Activated naive CD8-positive, alpha-beta T cell (primary cell): ENCODE measurements around the gene BNIP5.
"Not testable (repeated sequence)": the region's sequence is repeated elsewhere in the genome, so short reads cannot be mapped to it uniquely, and the experiment has no call there.

Experiments
- H3K27ac Mint-ChIP-seq: one replicate; pipeline ENCODE4 v1.8.0; 2021; ENCODE audit warnings: mixed read lengths
- H3K27me3 Mint-ChIP-seq: one replicate; pipeline ENCODE4 v1.8.0; 2021; ENCODE audit warnings: mixed read lengths
- H3K36me3 Mint-ChIP-seq: one replicate; pipeline ENCODE4 v1.8.0; 2021; ENCODE audit warnings: mixed read lengths
- H3K4me1 Mint-ChIP-seq: one replicate; pipeline ENCODE4 v1.8.0; 2021; ENCODE audit warnings: low read depth, mixed read lengths
- H3K4me3 Mint-ChIP-seq: one replicate; pipeline ENCODE4 v1.8.0; 2021; ENCODE audit warnings: mild to moderate bottlenecking, mixed read lengths
- H3K9me3 Mint-ChIP-seq: one replicate; pipeline ENCODE4 v1.8.0; 2021; ENCODE audit warnings: low read depth, mixed read lengths

BNIP5 gene

DNA sequence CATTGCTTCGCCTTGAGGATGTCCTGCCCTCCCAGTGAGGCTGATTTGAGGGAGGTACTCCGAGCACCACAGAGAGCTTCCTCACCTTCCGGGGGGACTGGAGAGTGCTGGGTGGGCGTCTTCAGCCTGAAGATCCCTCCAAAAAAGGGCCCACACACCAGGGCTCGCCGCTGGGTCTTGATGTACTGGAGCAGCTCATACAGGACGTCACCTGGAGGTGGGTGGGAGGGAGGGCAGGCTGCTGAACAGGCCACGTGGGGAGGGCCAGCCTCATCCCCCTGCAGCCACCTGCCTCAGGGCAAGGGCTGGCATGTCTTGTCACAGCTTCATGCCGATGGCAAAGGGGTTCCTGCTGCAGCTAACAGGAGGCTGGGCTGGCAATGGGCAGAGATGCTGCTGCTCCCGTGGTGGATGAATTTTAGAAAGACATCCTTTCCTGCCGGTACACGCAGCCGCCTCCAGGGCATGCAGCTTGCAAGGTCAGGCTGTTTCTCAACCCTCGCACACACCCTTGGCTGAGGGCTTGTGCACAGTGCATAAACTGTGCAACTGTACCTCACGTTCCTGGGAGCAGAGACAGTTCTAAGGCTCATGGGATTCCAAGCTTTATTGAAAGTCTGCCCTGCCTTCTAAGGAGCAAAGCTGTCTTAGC lies 36.8 kb upstream of the BNIP5 start:
- Mint-ChIP-seq H3K4me1 (no peaks in the 10 kb centered on the region), H3K4me3 (no peak overlapping the region), H3K9me3 (no peaks in the 10 kb centered on the region), H3K27ac (no peak overlapping the region), H3K27me3 (peaks cover 2% of the 10 kb centered on the region), H3K36me3 (no peaks in the 10 kb centered on the region)

DNA sequence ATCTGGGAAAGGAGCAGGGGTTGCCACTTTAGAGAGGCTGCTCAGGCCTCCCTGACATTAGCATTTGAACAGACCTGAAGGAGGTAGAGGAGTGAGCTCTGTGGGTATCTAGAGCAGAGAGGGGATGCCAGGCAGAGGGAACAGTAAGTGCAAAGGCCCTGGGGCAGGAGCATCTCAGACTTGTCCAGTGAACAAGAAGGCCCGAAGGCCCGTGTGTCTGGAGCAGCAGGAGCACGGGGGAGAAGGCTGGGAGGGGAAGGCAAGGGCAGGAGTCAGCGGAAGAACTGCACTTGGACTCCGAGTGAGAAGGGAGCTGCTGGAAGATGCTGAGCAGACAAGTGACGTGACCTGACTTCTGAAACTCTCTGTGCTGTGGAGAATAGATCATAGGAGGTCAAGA lies 35.4 kb upstream of the BNIP5 start:
- no peak overlapping the region for H3K27ac Mint-ChIP-seq
- H3K4me3 Mint-ChIP-seq: no peak overlapping the region
- no peaks in the 10 kb centered on the region for H3K36me3 Mint-ChIP-seq
- peaks cover 2% of the 10 kb centered on the region for H3K27me3 Mint-ChIP-seq
- no peaks in the 10 kb centered on the region for H3K4me1 Mint-ChIP-seq
- H3K9me3 Mint-ChIP-seq: no peaks in the 10 kb centered on the region

DNA sequence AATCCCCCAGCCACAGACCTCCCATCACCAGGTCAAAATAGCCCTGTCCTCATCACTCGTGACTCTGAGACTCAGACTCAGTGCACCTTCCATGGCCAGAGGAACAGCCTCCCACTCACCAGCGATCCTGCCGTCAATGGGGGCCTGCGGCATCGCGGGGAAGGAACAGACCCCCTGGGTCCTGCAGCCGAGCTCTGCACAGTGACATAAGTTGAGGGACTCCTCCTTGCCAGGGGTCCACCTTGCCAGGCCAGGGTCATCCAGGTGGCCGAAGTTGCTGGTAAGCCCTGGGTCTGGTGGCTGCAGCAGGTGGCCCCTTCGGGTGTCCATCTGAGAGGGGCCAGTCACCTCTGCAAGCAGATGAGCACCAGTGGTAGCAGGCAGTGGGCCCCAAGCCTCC lies 34.5 kb upstream of the BNIP5 start:
- H3K9me3 Mint-ChIP-seq: no peaks in the 10 kb centered on the region
- H3K4me1 Mint-ChIP-seq: no peaks in the 10 kb centered on the region
- H3K4me3 Mint-ChIP-seq: no peak overlapping the region
- no peaks in the 10 kb centered on the region for H3K36me3 Mint-ChIP-seq
- H3K27me3 Mint-ChIP-seq: peaks cover 2% of the 10 kb centered on the region
- no peak overlapping the region for H3K27ac Mint-ChIP-seq

DNA sequence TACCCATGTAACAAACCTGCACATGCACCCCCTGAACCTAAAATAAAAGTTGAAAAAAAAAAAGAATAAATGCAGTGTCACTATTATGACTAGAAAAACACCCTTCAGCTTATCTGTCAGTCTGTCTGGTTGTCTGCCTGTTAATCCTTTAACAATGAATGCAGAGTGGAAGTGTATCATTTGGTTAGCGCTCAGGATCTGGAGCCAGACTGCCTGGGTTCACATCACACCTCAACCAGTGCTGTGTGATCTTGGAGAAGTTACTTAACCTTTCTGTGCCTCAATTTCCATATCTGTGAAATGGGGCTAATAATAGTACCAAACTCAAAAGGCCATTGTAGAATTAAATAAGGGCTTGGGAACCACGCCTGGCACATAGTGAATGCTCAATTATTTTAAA lies 34.0 kb upstream of the BNIP5 start:
- Mint-ChIP-seq H3K27me3 (peaks cover 2% of the 10 kb centered on the region), H3K27ac (no peak overlapping the region), H3K4me1 (no peaks in the 10 kb centered on the region), H3K9me3 (no peaks in the 10 kb centered on the region), H3K36me3 (no peaks in the 10 kb centered on the region), H3K4me3 (no peak overlapping the region)

DNA sequence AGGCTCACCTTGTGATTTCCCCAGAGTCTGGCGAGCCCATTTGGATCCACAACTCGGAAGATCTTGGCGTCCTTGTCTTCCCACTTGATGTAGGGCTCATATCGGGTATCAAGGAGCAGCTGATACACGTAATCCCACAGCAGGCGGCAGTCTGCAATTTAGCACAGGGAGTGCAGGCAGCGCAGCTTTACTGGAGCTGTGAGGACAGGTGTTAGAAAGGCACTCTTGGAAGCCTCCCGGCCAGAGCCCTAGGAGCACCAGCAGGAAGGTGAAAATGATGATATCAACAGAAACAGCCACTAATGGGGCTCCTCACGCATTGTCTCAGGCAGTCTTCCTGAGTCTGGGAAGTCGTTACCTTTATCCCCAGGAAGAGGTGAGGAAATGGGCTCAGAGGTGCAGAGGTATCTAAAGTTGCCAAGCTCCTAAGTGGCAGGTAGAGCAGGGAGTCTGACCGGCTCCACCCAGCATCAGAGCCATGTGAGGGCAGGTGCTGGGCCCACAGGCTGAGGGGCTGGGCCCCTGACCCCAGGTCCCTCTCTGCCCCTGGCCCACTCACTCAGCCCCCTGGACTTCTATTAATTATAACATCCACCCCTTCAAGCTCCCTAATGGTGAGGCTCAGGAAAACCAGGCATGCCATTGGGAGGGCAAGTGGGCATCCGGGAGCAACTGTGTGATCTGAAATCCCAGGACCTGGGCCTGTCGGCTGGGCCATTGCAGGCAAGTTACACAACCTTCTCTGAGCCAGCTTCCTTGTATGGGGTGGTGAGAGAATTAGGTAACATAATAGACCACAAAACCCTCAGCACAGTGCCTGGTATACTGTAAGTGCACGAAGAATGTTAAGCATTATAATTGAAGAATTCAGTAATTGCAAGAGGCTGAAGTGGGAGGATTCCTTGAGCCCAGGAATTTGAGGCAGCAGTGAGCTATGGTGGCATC lies 32.5 kb upstream of the BNIP5 start:
- no peaks in the 10 kb centered on the region for H3K4me1 Mint-ChIP-seq
- no peak overlapping the region for H3K27ac Mint-ChIP-seq
- H3K9me3 Mint-ChIP-seq: no peaks in the 10 kb centered on the region
- H3K27me3 Mint-ChIP-seq: peaks cover 2% of the 10 kb centered on the region
- H3K36me3 Mint-ChIP-seq: no peaks in the 10 kb centered on the region
- no peak overlapping the region for H3K4me3 Mint-ChIP-seq

DNA sequence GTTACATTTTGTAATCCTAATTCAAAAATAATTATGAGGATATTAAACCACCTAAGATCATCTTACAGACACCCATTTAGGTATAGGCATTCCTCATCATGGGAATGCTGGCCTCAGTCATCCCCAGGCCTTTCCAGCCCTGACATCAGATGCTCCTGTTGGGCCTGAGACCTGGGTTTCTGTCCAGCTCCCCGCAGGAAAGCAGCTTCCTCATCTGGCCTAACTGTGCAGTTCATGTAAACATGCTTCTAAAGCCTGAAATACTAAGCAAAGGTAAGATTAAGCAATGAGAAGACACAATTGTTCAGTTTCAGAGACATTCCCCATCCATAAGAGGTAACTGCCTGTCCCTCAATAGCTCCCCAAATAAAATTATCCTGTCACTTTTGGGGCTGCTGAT lies 31.7 kb upstream of the BNIP5 start:
- H3K36me3 Mint-ChIP-seq: no peaks in the 10 kb centered on the region
- no peaks in the 10 kb centered on the region for H3K4me1 Mint-ChIP-seq
- no peaks in the 10 kb centered on the region for H3K9me3 Mint-ChIP-seq
- H3K4me3 Mint-ChIP-seq: no peak overlapping the region
- no peak overlapping the region for H3K27ac Mint-ChIP-seq
- H3K27me3 Mint-ChIP-seq: peaks cover 2% of the 10 kb centered on the region

DNA sequence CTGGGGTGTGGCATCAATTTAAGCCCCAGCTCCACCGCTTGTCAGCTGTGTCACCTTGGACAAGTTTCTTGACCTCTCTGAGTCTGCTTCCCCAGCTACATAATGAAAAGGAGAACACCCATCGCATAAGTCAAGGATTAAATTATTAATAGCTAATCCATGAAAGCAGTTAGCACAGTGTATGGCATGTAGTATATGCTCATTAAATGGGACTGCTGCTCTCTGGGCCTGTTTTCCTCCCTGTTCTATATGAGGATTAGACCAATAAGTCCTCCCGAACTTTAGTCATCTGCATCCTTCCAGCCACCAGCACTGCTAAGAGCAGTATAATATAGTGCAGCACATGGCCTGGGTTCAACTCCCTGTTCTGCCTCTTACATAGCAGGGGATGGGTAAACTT lies 31.1 kb upstream of the BNIP5 start:
- Mint-ChIP-seq H3K4me1 (no peaks in the 10 kb centered on the region), H3K4me3 (no peak overlapping the region), H3K9me3 (no peaks in the 10 kb centered on the region), H3K36me3 (no peaks in the 10 kb centered on the region), H3K27ac (no peak overlapping the region), H3K27me3 (peaks cover 2% of the 10 kb centered on the region)

DNA sequence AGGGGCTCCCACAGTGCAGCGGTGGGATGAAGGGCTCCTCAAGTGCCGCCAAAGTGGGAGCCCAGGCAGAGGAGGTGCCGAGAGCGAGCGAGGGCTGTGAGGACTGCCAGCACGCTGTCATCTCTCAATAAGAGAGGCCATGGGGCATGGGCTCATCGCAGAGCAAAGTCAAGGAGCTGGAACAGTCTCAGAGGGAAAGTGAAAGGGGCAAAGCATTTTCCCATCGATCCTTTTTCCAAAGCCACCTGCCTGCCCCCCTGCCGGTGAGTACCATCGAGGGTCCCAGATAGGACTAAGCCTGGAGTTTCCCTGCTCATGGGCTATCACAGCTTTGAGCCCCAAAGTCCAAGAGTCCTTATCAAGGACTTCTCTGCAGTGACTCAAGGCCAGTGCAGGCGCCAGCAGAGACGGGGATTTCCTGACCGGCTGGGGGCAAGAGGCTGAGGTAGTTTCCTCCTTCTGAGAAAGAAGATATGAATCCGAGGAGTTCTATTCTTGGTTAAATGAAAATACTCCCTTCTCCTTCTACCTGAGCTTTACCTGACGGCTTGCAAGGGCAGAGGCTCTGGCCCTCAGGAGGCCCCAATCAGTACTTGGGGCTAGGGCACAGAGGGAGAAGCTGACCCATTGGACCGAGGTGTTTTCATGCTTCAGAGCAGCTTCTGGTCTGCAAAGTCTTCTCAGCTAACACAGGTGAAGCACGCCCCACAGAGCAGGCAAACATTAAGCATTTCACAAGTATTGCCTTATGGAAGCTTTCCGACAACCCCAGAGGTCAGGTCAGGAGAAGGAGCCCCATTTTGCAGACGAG lies 28.2 kb upstream of the BNIP5 start:
- no peaks in the 10 kb centered on the region for H3K9me3 Mint-ChIP-seq
- no peaks in the 10 kb centered on the region for H3K36me3 Mint-ChIP-seq
- no peak overlapping the region for H3K4me3 Mint-ChIP-seq
- H3K27ac Mint-ChIP-seq: no peak overlapping the region
- peaks cover 2% of the 10 kb centered on the region for H3K4me1 Mint-ChIP-seq
- H3K27me3 Mint-ChIP-seq: no peaks in the 10 kb centered on the region

DNA sequence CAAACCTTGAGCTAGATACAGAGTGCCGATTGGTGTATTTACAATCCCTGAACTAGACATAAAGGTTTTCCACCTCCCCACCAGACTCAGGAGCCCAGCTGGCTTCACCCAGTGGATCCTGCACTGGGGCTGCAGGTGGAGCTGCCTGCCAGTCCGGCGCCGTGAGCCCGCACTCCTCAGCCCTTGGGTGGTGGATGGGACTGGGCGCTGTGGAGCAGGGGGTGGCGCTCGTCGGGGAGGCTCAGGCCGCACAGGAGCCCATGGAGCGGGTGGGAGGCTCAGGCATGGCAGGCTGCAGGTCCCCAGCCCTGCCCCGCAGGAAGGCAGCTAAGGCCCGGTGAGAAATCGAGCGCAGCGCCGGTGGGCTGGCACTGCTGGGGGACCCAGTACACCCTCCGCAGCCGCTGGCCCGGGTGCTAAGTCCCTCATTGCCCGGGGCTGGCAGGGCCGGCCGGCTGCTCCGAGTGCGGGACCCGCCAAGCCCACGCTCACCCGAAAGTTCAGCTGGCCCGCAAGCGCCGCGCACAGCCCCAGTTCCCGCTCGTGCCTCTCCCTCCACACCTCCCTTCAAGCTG lies 27.5 kb upstream of the BNIP5 start:
- not testable (repeated sequence) for H3K27me3 Mint-ChIP-seq, H3K4me1 Mint-ChIP-seq, H3K9me3 Mint-ChIP-seq, H3K27ac Mint-ChIP-seq, H3K36me3 Mint-ChIP-seq, H3K4me3 Mint-ChIP-seq

DNA sequence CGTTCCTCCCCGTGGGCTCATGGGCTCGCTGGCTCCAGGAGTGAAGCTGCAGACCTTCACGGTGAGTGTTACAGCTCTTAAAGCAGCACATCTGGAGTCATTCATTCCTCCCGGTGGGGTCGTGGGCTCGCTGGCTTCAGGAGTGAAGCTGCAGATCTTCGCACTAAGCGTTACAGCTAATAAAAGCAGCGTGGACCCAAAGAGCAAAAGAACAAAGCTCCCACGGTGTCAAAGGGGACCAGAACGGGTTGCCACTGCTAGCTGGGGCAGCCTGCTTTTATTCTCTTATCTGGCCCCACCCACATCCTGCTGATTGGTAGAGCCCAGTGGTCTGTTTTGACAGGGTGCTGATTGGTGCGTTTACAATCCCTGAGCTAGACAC lies 26.7 kb upstream of the BNIP5 start:
- not testable (repeated sequence) for H3K9me3 Mint-ChIP-seq, H3K4me1 Mint-ChIP-seq, H3K36me3 Mint-ChIP-seq, H3K27me3 Mint-ChIP-seq, H3K4me3 Mint-ChIP-seq
- peak overlapping the region; percentile 10 for H3K27ac Mint-ChIP-seq

DNA sequence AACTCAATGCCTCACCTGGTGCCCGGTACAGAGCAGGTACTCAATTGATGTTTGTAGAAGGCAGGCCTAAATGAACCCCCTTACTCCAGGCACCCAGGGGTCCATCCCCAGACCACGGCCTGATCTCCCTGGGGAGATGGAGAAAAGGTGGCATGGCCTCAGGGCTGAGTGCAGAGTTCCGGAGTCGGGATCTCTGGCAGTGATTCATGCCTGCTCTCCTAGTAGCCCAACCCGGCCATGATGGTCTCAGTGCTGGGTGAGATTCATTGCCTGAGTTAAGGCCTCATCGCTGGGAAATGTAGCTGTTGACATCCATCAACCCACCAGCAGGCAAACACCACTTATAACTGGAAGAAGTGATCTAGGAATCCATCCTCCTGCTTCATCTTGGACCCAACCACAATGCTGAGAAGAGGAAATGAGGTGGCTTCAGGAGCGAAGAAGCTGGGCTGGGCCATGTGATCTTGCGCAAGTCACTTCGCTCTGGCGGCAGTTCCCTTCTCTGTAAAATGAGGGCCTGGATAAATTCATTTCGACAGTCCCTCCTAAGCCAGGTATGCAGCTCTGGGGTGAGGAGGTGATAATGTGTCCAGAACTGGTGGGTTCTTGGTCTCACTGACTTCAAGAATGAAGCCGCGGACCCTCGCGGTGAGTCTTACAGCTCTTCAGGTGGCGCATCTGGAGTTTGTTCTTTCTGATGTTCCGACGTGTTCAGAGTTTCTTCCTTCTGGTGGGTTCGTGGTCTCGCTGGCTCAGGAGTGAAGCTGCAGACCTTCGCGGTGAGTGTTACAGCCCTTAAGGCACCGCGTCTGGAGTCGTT lies 26.1 kb upstream of the BNIP5 start:
- Mint-ChIP-seq H3K4me1 (peaks cover 3% of the 10 kb centered on the region), H3K4me3 (no peak overlapping the region), H3K9me3 (no peaks in the 10 kb centered on the region), H3K27ac (peak overlapping the region; percentile 10), H3K36me3 (no peaks in the 10 kb centered on the region), H3K27me3 (no peaks in the 10 kb centered on the region)

DNA sequence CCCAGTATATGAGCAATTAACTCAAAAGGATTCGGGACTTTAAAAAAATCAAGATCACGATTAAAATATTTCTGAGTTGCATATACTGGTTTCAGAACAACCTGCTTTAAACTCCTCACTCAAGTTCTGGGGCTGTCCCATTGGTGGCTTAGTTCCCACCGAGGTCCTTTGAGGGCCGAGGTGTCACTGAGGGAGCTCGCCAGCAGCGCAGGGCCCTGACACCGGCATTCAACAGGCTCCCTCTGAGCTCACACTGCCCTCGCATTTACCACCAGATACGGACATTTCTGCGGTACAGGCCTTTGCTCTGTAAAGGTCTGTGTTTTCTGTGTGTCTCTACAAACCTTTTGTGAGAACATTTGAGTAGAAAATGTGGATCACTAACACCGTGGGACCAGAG lies 24.4 kb upstream of the BNIP5 start:
- Mint-ChIP-seq H3K27me3 (peaks cover 5% of the 10 kb centered on the region), H3K36me3 (no peaks in the 10 kb centered on the region), H3K27ac (no peak overlapping the region), H3K4me3 (no peak overlapping the region), H3K9me3 (no peaks in the 10 kb centered on the region), H3K4me1 (peaks cover 7% of the 10 kb centered on the region)

DNA sequence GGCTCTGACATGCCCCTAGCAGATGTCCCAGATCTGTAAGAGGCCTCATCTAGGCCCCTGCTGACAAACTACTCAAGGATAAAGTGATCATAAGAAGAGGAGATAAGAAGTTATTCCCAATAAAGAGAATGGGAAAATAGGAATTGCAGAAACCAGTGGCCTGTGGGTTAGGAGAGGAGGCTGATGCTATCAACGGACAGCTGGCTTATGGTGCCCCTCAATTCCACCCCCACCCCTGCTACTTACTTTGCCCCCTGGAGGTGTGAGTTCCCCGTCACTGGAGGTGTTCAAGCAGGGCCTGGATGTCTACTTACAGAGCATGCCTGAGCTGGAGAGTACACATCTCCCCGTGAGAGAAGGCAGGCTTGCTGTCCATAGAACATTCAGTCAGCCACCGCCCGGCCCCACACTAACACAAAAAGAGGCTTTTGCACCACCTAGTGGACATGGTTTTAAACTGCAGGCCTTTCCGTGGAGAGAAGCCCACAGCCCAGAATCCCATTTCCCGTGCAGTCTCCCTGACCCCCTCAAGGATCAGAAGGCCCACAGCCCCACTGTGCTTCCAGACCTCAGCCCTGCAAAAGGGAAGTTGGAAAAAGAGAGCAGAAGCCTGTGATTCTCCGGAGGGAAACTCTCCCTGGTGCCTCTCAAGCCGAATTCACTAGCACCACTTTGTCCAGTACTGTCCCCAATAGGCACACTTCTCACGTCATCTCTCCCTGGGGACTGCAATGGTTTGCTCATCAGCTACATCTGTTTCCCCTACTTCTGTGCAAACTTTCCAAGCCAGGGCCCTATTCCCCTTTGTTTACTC lies 23.8 kb upstream of the BNIP5 start:
- Mint-ChIP-seq H3K36me3 (no peaks in the 10 kb centered on the region), H3K9me3 (no peaks in the 10 kb centered on the region), H3K4me3 (no peak overlapping the region), H3K27me3 (peaks cover 5% of the 10 kb centered on the region), H3K27ac (no peak overlapping the region), H3K4me1 (peaks cover 7% of the 10 kb centered on the region)
